GM12878 (cell line): ENCODE data around the gene SNRPD3. TPM values are rescaled to one million over a fixed set of nuclear protein-coding genes. Genes with fewer than 3 reads are reported as not detected.

Source experiments
- ATF2 ChIP-seq: IDR thresholded peaks from 2 replicates; pipeline ENCODE4 v1.6.1; 2012; ENCODE audit warnings: low read length, inconsistent platforms
- CEBPB ChIP-seq, 2 experiments: fragments of 150-350 bp in 1 of 2; IDR thresholded peaks; 2 replicates each; pipeline ENCODE4 v1.6.1; 2012 to 2014; ENCODE audit warnings: low read depth in 2 of 2, low read length in 2 of 2, borderline replicate concordance in 1 of 2, inconsistent platforms in 1 of 2
- CHD4 ChIP-seq: fragments of 200-600 bp; sonication (generic); IDR thresholded peaks from 2 replicates; pipeline ENCODE4 v1.6.1; 2016; ENCODE audit warnings: mild to moderate bottlenecking
- ETV6 ChIP-seq, 2 experiments: fragments of 450-650 bp in 1 of 2; IDR thresholded peaks in 1 of 2; conservative IDR thresholded peaks in 1 of 2; 2 replicates each; pipeline ENCODE4 v1.6.1; 2014; ENCODE audit warnings: antibody characterized with exemption in 1 of 2, borderline replicate concordance in 1 of 2, low read depth in 1 of 2, mild to moderate bottlenecking in 1 of 2, moderate library complexity in 1 of 2
- HSF1 ChIP-seq: fragments of 150-350 bp; IDR thresholded peaks from 2 replicates; pipeline ENCODE4 v1.6.1; 2014; ENCODE audit warnings: mild to moderate bottlenecking, low read depth, low read length
- IKZF2 ChIP-seq, 2 experiments: fragments of 450-650 bp; IDR thresholded peaks; 2 replicates each; pipeline ENCODE4 v1.6.1; 2017; ENCODE audit warnings: mild to moderate bottlenecking in 2 of 2, moderate library complexity in 2 of 2
- PAX5 ChIP-seq: IDR thresholded peaks from 2 replicates; pipeline ENCODE4 v1.6.1; 2011; ENCODE audit warnings: low read depth, low read length, borderline replicate concordance
- RELB ChIP-seq: fragments of 450-650 bp; IDR thresholded peaks from 2 replicates; pipeline ENCODE4 v1.6.1; 2017; ENCODE audit warnings: low read depth, mild to moderate bottlenecking, moderate library complexity
- SMAD1 ChIP-seq: fragments of 450-650 bp; IDR thresholded peaks from 2 replicates; pipeline ENCODE4 v1.6.1; 2018; ENCODE audit warnings: mild to moderate bottlenecking, low read depth; ENCODE audit not compliant: partially characterized antibody
- SP1 ChIP-seq: IDR thresholded peaks from one replicate; pipeline ENCODE4 v1.6.1; 2011; ENCODE audit warnings: low read depth, low read length
- ZBTB11 ChIP-seq: fragments of 450-650 bp; formaldehyde crosslinking; IDR thresholded peaks from 2 replicates; pipeline ENCODE4 v1.5.0; 2022; ENCODE audit warnings: mild to moderate bottlenecking, missing genetic modification characterization
- ZBTB40 ChIP-seq: fragments of 450-650 bp; IDR thresholded peaks from 2 replicates; pipeline ENCODE4 v1.6.1; 2016; ENCODE audit warnings: mild to moderate bottlenecking, moderate library complexity, borderline replicate concordance
- polyA plus RNA-seq, 11 experiments: library from polyadenylated mRNA; depleted of rRNA in 4 of 11; unstranded in 6 of 11; stranded (reverse) in 5 of 11; fragments of >200 nt; fragmentation: Nextera tagmentation in 4 of 11; fragmentation: Illumina TruSeq in 1 of 11; extraction: Ambion mirVana in 4 of 11; extraction: Trizol in 1 of 11; gene quantifications; 1 replicate in 1 of 11; 2 replicates in 10 of 11; pipeline versions ENCODE4 v1.2.1 to v1.2.3, GENCODE V29; 2011 to 2016; ENCODE audit warnings: inconsistent platforms in 2 of 11, missing spikeins in 2 of 11, low read depth in 1 of 11
- total RNA-seq, 4 experiments: library from RNA; depleted of rRNA in 3 of 4; stranded (reverse); fragments of >200 nt in 3 of 4; fragmentation: Illumina TruSeq in 1 of 4; extraction: Trizol in 1 of 4; gene quantifications; 2 replicates each; pipeline versions ENCODE4 v1.2.1 to v1.2.3, GENCODE V29; 2013 to 2021

The SNRPD3 gene
- total and polyA plus RNA-seq, 10 of the 15 experiments (the other 5 are each of a cell fraction or from before 2014, with no cell fraction given) = 112 to 324 (median 242) TPM

- TF ChIP-seq ETV6 (conservative IDR thresholded peaks at IDR 0.05 in 1 of 2, IDR thresholded peaks at IDR 0.05 in 1 of 2; ENCODE audit: borderline replicate concordance in 1 of 2, low read depth in 1 of 2) (no peak), CHD4 (no peak), PAX5 (no peak), RELB (peak; percentile 77), SMAD1 (no peak), CEBPB (IDR thresholded peaks at IDR 0.05; ENCODE audit: borderline replicate concordance in 1 of 2, low read depth in 2 of 2, low read length in 2 of 2) (no peak), IKZF2 (IDR thresholded peaks at IDR 0.05) (peak; percentile 58 to 63; a peak in 2 of 4 replicates), HSF1 (no peak), SP1 (no peak), ZBTB40 (peak; percentile 67; the same call in 1 of the 2 replicates), ZBTB11 (CRISPR knock-in tag) (peak; percentile 46; the same call in 1 of the 2 replicates), ATF2 (no peak)
Observed at GRCh38 chr22:24506802-24507438, 48.9 kb upstream of the SNRPD3 start (continued).
